HepG2 (cell line): ENCODE measurements around the gene UMOD. TPM values are rescaled to one million over a fixed set of nuclear protein-coding genes. Genes with fewer than 3 reads are reported as not detected.

Source experiments
- ATAC-seq: fragments of 200-7000 bp; cut with Tn5 transposase; 3 replicates; pipeline ENCODE4 v1.9.1; 2020; ENCODE audit warnings: mild to moderate bottlenecking, moderate library complexity
- BruUV-seq: library from RNA; stranded (reverse); fragments of 400-500 nt; replicated peaks from 2 replicates; lab custom pipeline; 2021; lab: Mats Ljungman, UMichigan
- CTCF ChIA-PET: fragments of 300-600 bp; formaldehyde crosslinking; extraction: SDS; loops from one replicate; lab custom pipeline; 2021; ENCODE audit warnings: low total read pairs, inconsistent platforms, low intra/inter-chr PET ratio; lab: Yijun Ruan, JAX
- POLR2A ChIA-PET: fragments of 350-600 bp; sonication (Branson Sonifier 250); formaldehyde crosslinking; loops from one replicate; lab custom pipeline; 2020; ENCODE audit warnings: antibody characterized with exemption, inconsistent platforms; lab: Yijun Ruan, JAX
- DNase-seq: peaks from one replicate; pipeline ENCODE4 v3.0.0-alpha.2; 2015; ENCODE audit warnings: low spot score
- FAIRE-seq: peaks from 3 replicates; lab custom pipeline; 2011; peaks lifted over from hg19 to GRCh38; lab: Jason Lieb, UNC
- H2AFZ ChIP-seq: one replicate; pipeline ENCODE4 v1.6.1; 2011; ENCODE audit warnings: low read length, inconsistent platforms
- H3K27ac ChIP-seq: fragments of 300-600 bp; 3 replicates; pipeline ENCODE4 v1.8.0; 2011; ENCODE audit warnings: mixed run types, mild to moderate bottlenecking, mixed read lengths, low read length, inconsistent platforms; ENCODE audit not compliant: insufficient read depth; ENCODE audit errors: extremely low read length
- H3K27me3 ChIP-seq, 2 experiments: fragments of 200-600 bp in 1 of 2; 2 replicates in 1 of 2; 3 replicates in 1 of 2; pipeline versions ENCODE4 v1.6.0 to v1.8.0; 2011; ENCODE audit warnings: low read length in 2 of 2, mild to moderate bottlenecking in 2 of 2, moderate library complexity in 2 of 2, inconsistent platforms in 1 of 2; ENCODE audit not compliant: insufficient read depth in 2 of 2, control insufficient read depth in 1 of 2
- H3K36me3 ChIP-seq, 2 experiments: fragments of 200-600 bp in 1 of 2; replicated peaks in 1 of 2; 2 replicates in 1 of 2; 3 replicates in 1 of 2; pipeline versions ENCODE4 v1.5.1 to v1.8.0; 2011; ENCODE audit warnings: low read length in 2 of 2, inconsistent platforms in 1 of 2; ENCODE audit not compliant: insufficient read depth in 2 of 2, control insufficient read depth in 1 of 2
- H3K4me1 ChIP-seq: 2 replicates; pipeline ENCODE4 v1.5.1; 2012; ENCODE audit warnings: low read length, inconsistent platforms; ENCODE audit not compliant: insufficient read depth
- H3K4me2 ChIP-seq: 2 replicates; pipeline ENCODE4 v1.6.0; 2011; ENCODE audit warnings: low read depth, low read length, inconsistent platforms
- H3K4me3 ChIP-seq, 3 experiments: fragments of 200-600 bp in 1 of 3; sonication (generic), shearing (Covaris generic) in 1 of 3; replicated peaks in 1 of 3; 2 replicates each; pipeline ENCODE4 v1.5.1; 2011 to 2016; ENCODE audit warnings: low read length in 3 of 3, inconsistent platforms in 2 of 3, low read depth in 2 of 3, mild to moderate bottlenecking in 2 of 3, control low read depth in 1 of 3, mixed read lengths in 1 of 3; ENCODE audit not compliant: insufficient read depth in 1 of 3
- H3K79me2 ChIP-seq: one replicate; pipeline ENCODE4 v1.6.1; 2011; ENCODE audit warnings: low read length, inconsistent platforms; ENCODE audit not compliant: insufficient read depth
- H3K9ac ChIP-seq: 2 replicates; pipeline ENCODE4 v1.6.0; 2011; ENCODE audit warnings: mild to moderate bottlenecking, low read depth, low read length, inconsistent platforms; ENCODE audit not compliant: insufficient read depth
- H3K9me3 ChIP-seq: 2 replicates; pipeline ENCODE4 v1.5.1; 2012; ENCODE audit warnings: mild to moderate bottlenecking, low read length
- H4K20me1 ChIP-seq: 2 replicates; pipeline ENCODE4 v1.6.0; 2011; ENCODE audit warnings: inconsistent platforms, mild to moderate bottlenecking, low read length, moderate library complexity; ENCODE audit not compliant: insufficient read depth
- ARNTL ChIP-seq: sonication (generic); formaldehyde crosslinking; IDR thresholded peaks from 2 replicates; pipeline ENCODE4 v1.4.0; 2020; ENCODE audit warnings: mild to moderate bottlenecking, missing genetic modification reagents
- FOXP1 ChIP-seq, 2 experiments: fragments of 450-650 bp in 1 of 2; IDR thresholded peaks; 2 replicates each; pipeline ENCODE4 v1.6.1; 2017 to 2018; ENCODE audit warnings: antibody characterized with exemption in 1 of 2
- MAFK ChIP-seq, 2 experiments: IDR thresholded peaks in 1 of 2; conservative IDR thresholded peaks in 1 of 2; 2 replicates each; pipeline ENCODE4 v1.6.1; 2011; ENCODE audit warnings: improper control_type of control experiment in 2 of 2, low read length in 2 of 2
- MEIS1 ChIP-seq: sonication (generic); formaldehyde crosslinking; IDR thresholded peaks from 2 replicates; pipeline ENCODE4 v1.9.0; 2021; ENCODE audit warnings: mild to moderate bottlenecking, missing genetic modification reagents, moderate library complexity, borderline replicate concordance
- ZFP36L2 ChIP-seq: sonication (generic); formaldehyde crosslinking; IDR thresholded peaks from 2 replicates; pipeline ENCODE4 v1.4.0; 2020; ENCODE audit warnings: missing genetic modification reagents
- ZNF775 ChIP-seq: sonication (generic); formaldehyde crosslinking; IDR thresholded peaks from 2 replicates; pipeline ENCODE4 v1.4.0; 2020; ENCODE audit warnings: missing genetic modification reagents, mild to moderate bottlenecking, moderate library complexity, borderline replicate concordance
- WGBS: methylation state at CpG from one replicate; pipeline ENCODE4 v1.1.6; 2017; ENCODE audit warnings: low lambda C conversion rate; 5-methylcytosine and 5-hydroxymethylcytosine counted together
- in situ Hi-C: cut with HindIII; loops from 2 replicates; pipeline ENCODE4 v1.10.0; 2017; ENCODE audit warnings: low pct_unique_long_range_greater_than_20kb; ENCODE audit not compliant: extremely low pct_ligation_motif_present
- intact Hi-C: fragments of 100-400 bp; cut with micrococcal nuclease; formaldehyde crosslinking; loops from one replicate; pipeline ENCODE4 v1.10.0; 2022; ENCODE audit not compliant: unreplicated experiment
- polyA plus RNA-seq, 8 experiments: library from polyadenylated mRNA; depleted of rRNA in 3 of 8; stranded (reverse) in 7 of 8; unstranded in 1 of 8; fragments of >200 nt; fragmentation: Illumina TruSeq in 4 of 8; extraction: Trizol in 4 of 8; gene quantifications; 2 replicates each; pipeline versions ENCODE4 v1.2.1 to v1.2.3, GENCODE V29; 2011 to 2016; ENCODE audit warnings: low read depth in 4 of 8, missing spikeins in 1 of 8, mixed read lengths in 1 of 8; ENCODE audit not compliant: insufficient read depth in 1 of 8
- total RNA-seq, 5 experiments: library from RNA; depleted of rRNA; stranded (reverse); fragments of >200 nt; fragmentation: Illumina TruSeq; extraction: Trizol; gene quantifications; 2 replicates each; pipeline ENCODE4 v1.2.3, GENCODE V29; 2016; ENCODE audit warnings: low read depth in 1 of 5
- TF ChIP-seq, protein P1 (sequence below): sonication (generic); formaldehyde crosslinking; IDR thresholded peaks from 2 replicates; pipeline ENCODE4 v1.4.0; 2020; ENCODE audit warnings: missing genetic modification reagents
- TF ChIP-seq, protein P2 (sequence below): sonication (generic); formaldehyde crosslinking; IDR thresholded peaks from 2 replicates; pipeline ENCODE4 v1.5.1; 2020; ENCODE audit warnings: mild to moderate bottlenecking, missing genetic modification reagents, borderline replicate concordance

The UMOD gene
- total and polyA plus RNA-seq, 2 of the 13 experiments (the other 11 are each of a cell fraction or from before 2014, with no cell fraction given), result not detected

DNA sequence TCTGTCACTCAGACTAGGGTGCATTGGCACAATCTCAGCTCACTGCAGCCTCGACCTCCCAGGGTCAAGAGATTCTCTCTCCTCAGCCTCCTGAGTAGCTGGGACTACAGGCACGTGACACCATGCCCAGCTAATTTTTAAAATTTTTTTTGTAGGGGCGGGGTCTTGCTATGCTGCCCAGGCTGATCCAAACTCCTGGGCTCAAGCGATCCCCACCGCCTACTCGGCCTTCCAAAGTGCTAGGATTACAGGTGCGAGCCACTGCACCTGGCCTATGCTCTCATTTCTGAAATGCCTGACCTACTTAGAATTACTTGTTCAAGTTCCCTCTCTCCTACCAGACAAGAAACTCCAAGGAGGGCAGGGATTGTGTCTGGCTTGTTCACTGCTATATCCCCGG lies 20.1 kb downstream of the UMOD start (continued):
- TF ChIP-seq, protein P1, sequence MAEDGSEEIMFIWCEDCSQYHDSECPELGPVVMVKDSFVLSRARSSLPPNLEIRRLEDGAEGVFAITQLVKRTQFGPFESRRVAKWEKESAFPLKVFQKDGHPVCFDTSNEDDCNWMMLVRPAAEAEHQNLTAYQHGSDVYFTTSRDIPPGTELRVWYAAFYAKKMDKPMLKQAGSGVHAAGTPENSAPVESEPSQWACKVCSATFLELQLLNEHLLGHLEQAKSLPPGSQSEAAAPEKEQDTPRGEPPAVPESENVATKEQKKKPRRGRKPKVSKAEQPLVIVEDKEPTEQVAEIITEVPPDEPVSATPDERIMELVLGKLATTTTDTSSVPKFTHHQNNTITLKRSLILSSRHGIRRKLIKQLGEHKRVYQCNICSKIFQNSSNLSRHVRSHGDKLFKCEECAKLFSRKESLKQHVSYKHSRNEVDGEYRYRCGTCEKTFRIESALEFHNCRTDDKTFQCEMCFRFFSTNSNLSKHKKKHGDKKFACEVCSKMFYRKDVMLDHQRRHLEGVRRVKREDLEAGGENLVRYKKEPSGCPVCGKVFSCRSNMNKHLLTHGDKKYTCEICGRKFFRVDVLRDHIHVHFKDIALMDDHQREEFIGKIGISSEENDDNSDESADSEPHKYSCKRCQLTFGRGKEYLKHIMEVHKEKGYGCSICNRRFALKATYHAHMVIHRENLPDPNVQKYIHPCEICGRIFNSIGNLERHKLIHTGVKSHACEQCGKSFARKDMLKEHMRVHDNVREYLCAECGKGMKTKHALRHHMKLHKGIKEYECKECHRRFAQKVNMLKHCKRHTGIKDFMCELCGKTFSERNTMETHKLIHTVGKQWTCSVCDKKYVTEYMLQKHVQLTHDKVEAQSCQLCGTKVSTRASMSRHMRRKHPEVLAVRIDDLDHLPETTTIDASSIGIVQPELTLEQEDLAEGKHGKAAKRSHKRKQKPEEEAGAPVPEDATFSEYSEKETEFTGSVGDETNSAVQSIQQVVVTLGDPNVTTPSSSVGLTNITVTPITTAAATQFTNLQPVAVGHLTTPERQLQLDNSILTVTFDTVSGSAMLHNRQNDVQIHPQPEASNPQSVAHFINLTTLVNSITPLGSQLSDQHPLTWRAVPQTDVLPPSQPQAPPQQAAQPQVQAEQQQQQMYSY (CRISPR knock-in tag), result no peak
- TF ChIP-seq FOXP1 (IDR thresholded peaks at IDR 0.05) (no peak), FOXP1 (CRISPR knock-in tag; IDR thresholded peaks at IDR 0.05) (no peak), ZNF775 (CRISPR knock-in tag) (no peak), MEIS1 (CRISPR knock-in tag) (no peak), ARNTL (CRISPR knock-in tag) (no peak), MAFK (conservative IDR thresholded peaks at IDR 0.05 in 1 of 2, IDR thresholded peaks at IDR 0.05 in 1 of 2; ENCODE audit: low read length in 2 of 2) (no peak)
- TF ChIP-seq, all 625 proteins: peak for 0

DNA sequence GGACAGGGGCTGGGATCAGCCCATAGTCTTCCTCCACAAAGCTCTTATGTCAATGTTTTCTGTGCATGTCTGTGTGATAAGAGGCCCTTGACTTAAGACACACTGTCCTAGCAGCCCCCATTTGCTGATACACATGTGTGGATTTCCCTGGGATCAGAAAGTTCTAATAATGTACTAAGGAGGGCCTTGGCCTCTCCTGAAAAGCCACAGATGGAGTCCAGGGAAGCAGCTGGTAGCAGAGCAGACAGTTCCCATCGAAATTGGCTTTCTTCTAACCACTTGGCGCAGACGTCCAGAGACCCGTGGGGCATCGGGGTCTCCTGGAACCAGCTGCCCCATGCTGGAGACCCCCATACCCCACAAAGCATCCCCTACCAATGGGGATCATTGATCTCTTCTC lies 20.9 kb downstream of the UMOD start:
- no peak overlapping the region for H2AFZ ChIP-seq
- ATAC-seq, result no peak
- DNase-seq, result no peak
- ChIA-PET POLR2A (no interaction called here), CTCF (no interaction called here)
- no peak overlapping the region for H3K9ac ChIP-seq
- no TSS peak for BruUV-seq
- in situ Hi-C loops, result no loop called here
- no peaks in the 10 kb centered on the region for H4K20me1 ChIP-seq
- H3K4me2 ChIP-seq, result no peak overlapping the region
- no peaks in the 10 kb centered on the region for H3K79me2 ChIP-seq
- H3K36me3 ChIP-seq, result no peaks in the 10 kb centered on the region
- no peak for FAIRE-seq
- intact Hi-C loops, result no loop called here
- H3K27ac ChIP-seq, result no peak overlapping the region
- H3K9me3 ChIP-seq, result no peaks in the 10 kb centered on the region
- no peak for TF ChIP-seq ZFP36L2 (CRISPR knock-in tag)
- TF ChIP-seq, protein P2, sequence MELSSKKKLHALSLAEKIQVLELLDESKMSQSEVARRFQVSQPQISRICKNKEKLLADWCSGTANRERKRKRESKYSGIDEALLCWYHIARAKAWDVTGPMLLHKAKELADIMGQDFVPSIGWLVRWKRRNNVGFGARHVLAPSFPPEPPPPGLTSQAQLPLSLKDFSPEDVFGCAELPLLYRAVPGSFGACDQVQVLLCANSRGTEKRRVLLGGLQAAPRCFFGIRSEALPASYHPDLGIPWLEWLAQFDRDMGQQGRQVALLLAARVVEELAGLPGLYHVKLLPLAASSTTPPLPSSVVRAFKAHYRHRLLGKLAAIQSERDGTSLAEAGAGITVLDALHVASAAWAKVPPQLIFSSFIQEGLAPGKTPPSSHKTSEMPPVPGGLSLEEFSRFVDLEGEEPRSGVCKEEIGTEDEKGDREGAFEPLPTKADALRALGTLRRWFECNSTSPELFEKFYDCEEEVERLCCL (CRISPR knock-in tag), result no peak
- 29% methylated on average over 5 of the region's 5 CpGs for WGBS
- H3K4me1 ChIP-seq, result peaks cover 20% of the 10 kb centered on the region
- H3K27me3 ChIP-seq, result peaks cover 0 to 10% of the 10 kb centered on the region in 2 experiments; a peak in 2 of 5 replicates
- no peak overlapping the region for H3K4me3 ChIP-seq
